ENCODE results near the gene COCH.

COCH gene

GRCh38 chr14:30855345-30856037 lies 18.9 kb upstream of the COCH start:
- DNase-seq (ENCODE audit: low spot score), result peak; percentile 67
- in situ Hi-C loops (cut with MboI; ENCODE audit: low sequenced_read_pairs, unreplicated experiment), result no loop called here
- TF ChIP-seq, protein P1, sequence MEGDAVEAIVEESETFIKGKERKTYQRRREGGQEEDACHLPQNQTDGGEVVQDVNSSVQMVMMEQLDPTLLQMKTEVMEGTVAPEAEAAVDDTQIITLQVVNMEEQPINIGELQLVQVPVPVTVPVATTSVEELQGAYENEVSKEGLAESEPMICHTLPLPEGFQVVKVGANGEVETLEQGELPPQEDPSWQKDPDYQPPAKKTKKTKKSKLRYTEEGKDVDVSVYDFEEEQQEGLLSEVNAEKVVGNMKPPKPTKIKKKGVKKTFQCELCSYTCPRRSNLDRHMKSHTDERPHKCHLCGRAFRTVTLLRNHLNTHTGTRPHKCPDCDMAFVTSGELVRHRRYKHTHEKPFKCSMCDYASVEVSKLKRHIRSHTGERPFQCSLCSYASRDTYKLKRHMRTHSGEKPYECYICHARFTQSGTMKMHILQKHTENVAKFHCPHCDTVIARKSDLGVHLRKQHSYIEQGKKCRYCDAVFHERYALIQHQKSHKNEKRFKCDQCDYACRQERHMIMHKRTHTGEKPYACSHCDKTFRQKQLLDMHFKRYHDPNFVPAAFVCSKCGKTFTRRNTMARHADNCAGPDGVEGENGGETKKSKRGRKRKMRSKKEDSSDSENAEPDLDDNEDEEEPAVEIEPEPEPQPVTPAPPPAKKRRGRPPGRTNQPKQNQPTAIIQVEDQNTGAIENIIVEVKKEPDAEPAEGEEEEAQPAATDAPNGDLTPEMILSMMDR (IDR thresholded peaks at IDR 0.05; ENCODE audit: borderline replicate concordance, control extremely low read depth, extremely low read depth, insufficient read depth, missing control alignments), result no peak

GRCh38 chr14:30861200-30861599 lies 13.2 kb upstream of the COCH start:
- TF ChIP-seq, protein P1 (IDR thresholded peaks at IDR 0.05; ENCODE audit: borderline replicate concordance, control extremely low read depth, extremely low read depth, insufficient read depth, missing control alignments), result no peak
- in situ Hi-C loops (cut with MboI; ENCODE audit: low sequenced_read_pairs, unreplicated experiment), result no loop called here
- no peak for DNase-seq (ENCODE audit: low spot score)

GRCh38 chr14:30864934-30865333 lies 9.4 kb upstream of the COCH start:
- TF ChIP-seq, protein P1 (IDR thresholded peaks at IDR 0.05; ENCODE audit: borderline replicate concordance, control extremely low read depth, extremely low read depth, insufficient read depth, missing control alignments), result no peak
- no peak for DNase-seq (ENCODE audit: low spot score)
- in situ Hi-C loops (cut with MboI; ENCODE audit: low sequenced_read_pairs, unreplicated experiment), result no loop called here

GRCh38 chr14:30868736-30869135 lies 5.6 kb upstream of the COCH start:
- in situ Hi-C loops (cut with MboI; ENCODE audit: low sequenced_read_pairs, unreplicated experiment), result no loop called here
- DNase-seq (ENCODE audit: low spot score), result no peak
- TF ChIP-seq, protein P1 (IDR thresholded peaks at IDR 0.05; ENCODE audit: borderline replicate concordance, control extremely low read depth, extremely low read depth, insufficient read depth, missing control alignments), result no peak

- TF ChIP-seq, protein P1 (IDR thresholded peaks at IDR 0.05; ENCODE audit: borderline replicate concordance, control extremely low read depth, extremely low read depth, insufficient read depth, missing control alignments), result no peak
Observed at GRCh38 chr14:30869551-30870155, 4.7 kb upstream of the COCH start.

GRCh38 chr14:30872602-30873001 lies 1.8 kb upstream of the COCH start:
- TF ChIP-seq, protein P1 (IDR thresholded peaks at IDR 0.05; ENCODE audit: borderline replicate concordance, control extremely low read depth, extremely low read depth, insufficient read depth, missing control alignments), result no peak
- no peak for DNase-seq (ENCODE audit: low spot score)
- in situ Hi-C loops (cut with MboI; ENCODE audit: low sequenced_read_pairs, unreplicated experiment), result no loop called here

More at GRCh38 chr14:30869551-30870155, 4.7 kb upstream of the COCH start:
- in situ Hi-C loops (cut with MboI; ENCODE audit: low sequenced_read_pairs, unreplicated experiment), result no loop called here
- DNase-seq (ENCODE audit: low spot score), result no peak

Measured in GM13976 (cell line).